Occipital lobe (tissue), 2 donors: ENCODE measurements around the gene SLC25A14. TPM values are rescaled to one million over a fixed set of nuclear protein-coding genes. Genes with fewer than 3 reads are reported as not detected.
"Not testable (repeated sequence)": the region's sequence is repeated elsewhere in the genome, so short reads cannot be mapped to it uniquely, and the experiment has no call there.

Experiments used
- DNase-seq: peaks from one replicate; lab custom pipeline; 2025; lab: John Stamatoyannopoulos, UW
- total RNA-seq: library from RNA; depleted of rRNA; stranded (reverse); fragments of >200 nt; gene quantifications from one replicate; pipeline ENCODE4 v1.2.3, GENCODE V29; 2014

The SLC25A14 gene
- total RNA-seq, result 20.0 TPM

- peak; percentile 41 for DNase-seq
Observed at GRCh38 chrX:130339408-130340222, at the start of gene SLC25A14. SLC25A14 (plus strand) TSS chrX:130339919; CDS start chrX:130340279, 360 bp downstream.

- DNase-seq, result no peak
Observed at GRCh38 chrX:130295519-130296296, 44.0 kb upstream of the SLC25A14 start.

GRCh38 chrX:130296297-130296678 lies 43.4 kb upstream of the SLC25A14 start:
- no peak for DNase-seq

- DNase-seq, result no peak
Observed at GRCh38 chrX:130296743-130297142, 43.0 kb upstream of the SLC25A14 start.

GRCh38 chrX:130299279-130300009 lies 40.3 kb upstream of the SLC25A14 start:
- no peak for DNase-seq

GRCh38 chrX:130300010-130300282 lies 39.8 kb upstream of the SLC25A14 start:
- DNase-seq, result no peak

- DNase-seq, result no peak
Observed at GRCh38 chrX:130301405-130301804, 38.3 kb upstream of the SLC25A14 start.

GRCh38 chrX:130301977-130302376 lies 37.7 kb upstream of the SLC25A14 start:
- DNase-seq, result no peak

GRCh38 chrX:130304587-130305368 lies 34.9 kb upstream of the SLC25A14 start:
- DNase-seq, result no peak

GRCh38 chrX:130319886-130320285 lies 19.8 kb upstream of the SLC25A14 start:
- DNase-seq, result not testable (repeated sequence)

- DNase-seq, result no peak
Observed at GRCh38 chrX:130321550-130321949, 18.2 kb upstream of the SLC25A14 start.

GRCh38 chrX:130330146-130330545 lies 9.6 kb upstream of the SLC25A14 start:
- DNase-seq, result no peak

GRCh38 chrX:130330706-130331105 lies 9.0 kb upstream of the SLC25A14 start:
- no peak for DNase-seq

GRCh38 chrX:130336531-130336930 lies 3.2 kb upstream of the SLC25A14 start:
- no peak for DNase-seq

- DNase-seq, result not testable (repeated sequence)
Observed at GRCh38 chrX:130338869-130339268, 850 bp upstream of the SLC25A14 start.

GRCh38 chrX:130340271-130340670 lies 552 bp downstream of the SLC25A14 start:
- no peak for DNase-seq

GRCh38 chrX:130343411-130343810 lies 3.7 kb downstream of the SLC25A14 start:
- DNase-seq, result no peak

GRCh38 chrX:130347321-130347720 lies 7.6 kb downstream of the SLC25A14 start:
- DNase-seq, result no peak

- no peak for DNase-seq
Observed at GRCh38 chrX:130351567-130351966, 11.8 kb downstream of the SLC25A14 start.

- not testable (repeated sequence) for DNase-seq
Observed at GRCh38 chrX:130352050-130352449, 12.3 kb downstream of the SLC25A14 start.

- DNase-seq, result no peak
Observed at GRCh38 chrX:130376077-130376476, 36.4 kb downstream of the SLC25A14 start.
